Activated naive CD4-positive, alpha-beta T cell (primary cell): Measurements from ENCODE around the gene TREML1.
"Not testable (repeated sequence)": the region's sequence is repeated elsewhere in the genome, so short reads cannot be mapped to it uniquely, and the experiment has no call there.

Source experiments
- DNase-seq, 4 experiments: peaks; one replicate each; lab custom pipeline; 2025; lab: John Stamatoyannopoulos, UW

TREML1 gene, protein sequence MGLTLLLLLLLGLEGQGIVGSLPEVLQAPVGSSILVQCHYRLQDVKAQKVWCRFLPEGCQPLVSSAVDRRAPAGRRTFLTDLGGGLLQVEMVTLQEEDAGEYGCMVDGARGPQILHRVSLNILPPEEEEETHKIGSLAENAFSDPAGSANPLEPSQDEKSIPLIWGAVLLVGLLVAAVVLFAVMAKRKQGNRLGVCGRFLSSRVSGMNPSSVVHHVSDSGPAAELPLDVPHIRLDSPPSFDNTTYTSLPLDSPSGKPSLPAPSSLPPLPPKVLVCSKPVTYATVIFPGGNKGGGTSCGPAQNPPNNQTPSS

DNA sequence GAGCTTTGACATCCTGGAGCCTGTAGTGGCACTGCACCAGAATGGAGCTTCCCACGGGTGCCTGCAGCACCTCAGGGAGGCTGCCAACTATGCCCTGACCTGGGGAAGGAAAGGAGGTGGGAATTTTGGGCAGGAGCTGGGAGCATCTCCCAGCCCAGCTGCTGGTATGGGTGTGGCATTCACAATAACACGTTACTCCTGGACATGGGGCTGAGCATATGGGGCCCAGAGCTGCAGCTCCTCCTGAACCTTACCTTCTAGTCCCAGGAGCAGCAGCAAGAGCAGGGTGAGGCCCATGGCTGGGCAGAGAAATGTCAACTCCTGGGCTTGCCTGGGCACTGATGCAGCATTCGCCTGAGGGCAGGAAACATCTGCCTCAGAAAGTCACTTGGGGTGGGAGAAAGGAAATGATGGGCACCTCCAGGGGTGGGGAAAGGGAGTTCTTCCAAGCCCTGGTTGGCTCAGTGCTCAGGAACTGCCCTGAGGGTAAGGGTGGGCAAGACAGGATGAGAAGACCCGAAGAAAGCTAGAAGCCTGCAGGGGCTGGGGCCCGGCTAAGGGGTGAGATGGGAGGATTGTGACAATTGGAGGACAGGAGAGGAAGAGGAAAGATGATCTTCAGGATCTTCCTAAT lies at the start of gene TREML1:
Gene TREML1, minus strand, starts transcription at position 356 of the 634 bp plus-strand sequence. Its CDS starts 59 bp downstream, at position 297.
- no peak for DNase-seq

DNA sequence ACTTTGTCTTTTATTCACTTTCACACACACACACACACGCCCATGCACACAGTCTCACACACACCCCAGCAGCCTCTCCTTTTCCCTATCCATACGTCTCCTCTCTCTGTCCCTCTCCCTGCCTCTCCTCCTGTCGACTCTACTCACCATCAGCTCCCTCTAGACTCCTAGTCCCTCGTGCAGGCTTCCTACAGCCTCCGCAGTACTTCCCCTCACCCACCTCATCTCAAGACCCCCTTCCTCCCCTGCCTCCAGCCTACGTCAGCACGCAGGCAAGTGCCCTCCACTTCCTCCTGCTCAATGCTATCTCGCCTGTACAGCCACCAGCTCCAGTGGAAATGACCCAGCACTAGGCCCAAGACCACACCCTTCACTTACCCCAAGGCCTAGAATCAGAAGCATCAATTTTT lies 47.6 kb upstream of the TREML1 start:
- DNase-seq, result no peak

DNA sequence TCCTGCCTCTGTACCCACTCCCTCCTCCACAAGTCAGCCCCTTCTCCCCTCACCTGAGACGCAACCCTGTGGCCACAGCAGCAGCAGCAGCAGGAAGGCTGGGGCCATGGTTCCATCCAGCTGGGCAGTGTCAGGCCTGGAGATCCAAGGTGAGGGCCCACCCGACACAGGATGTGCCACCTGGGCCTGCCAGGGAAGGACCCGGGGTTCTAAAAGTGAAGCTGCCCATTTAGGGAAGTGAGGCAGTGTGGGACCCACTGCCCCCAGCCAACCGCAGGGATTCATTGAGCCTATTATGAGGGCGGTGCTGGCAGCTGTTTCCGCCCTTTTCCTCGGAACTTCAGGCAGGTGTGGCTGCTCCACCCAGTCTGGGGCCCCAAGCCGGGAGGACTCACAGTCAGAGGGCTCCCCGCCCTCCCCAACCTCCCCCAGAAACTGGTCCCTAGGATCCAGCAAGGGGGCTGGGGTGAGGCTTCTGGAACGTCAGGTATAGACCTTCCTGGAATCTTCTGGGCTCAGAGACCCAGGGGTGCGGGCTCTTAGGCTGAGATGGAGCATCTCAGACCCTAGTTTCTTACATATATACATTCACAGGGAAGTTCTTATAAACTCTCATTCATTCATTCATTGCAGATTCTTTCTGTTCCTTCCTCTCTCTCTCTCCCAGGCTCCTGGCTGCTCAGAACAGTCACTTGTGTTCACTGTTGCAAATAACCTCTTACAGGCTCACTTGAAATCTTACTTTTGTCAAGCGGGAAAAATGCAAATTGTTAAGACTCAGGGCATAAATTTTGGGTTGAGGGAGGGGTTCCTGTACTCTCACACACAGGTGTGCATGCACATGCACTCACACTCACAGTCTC lies 47.0 kb upstream of the TREML1 start, which contains the start of gene TREML2:
Gene TREML2, minus strand, starts transcription at position 249 of the 863 bp plus-strand sequence. Its CDS starts 141 bp downstream, at position 108.
- no peak for DNase-seq

DNA sequence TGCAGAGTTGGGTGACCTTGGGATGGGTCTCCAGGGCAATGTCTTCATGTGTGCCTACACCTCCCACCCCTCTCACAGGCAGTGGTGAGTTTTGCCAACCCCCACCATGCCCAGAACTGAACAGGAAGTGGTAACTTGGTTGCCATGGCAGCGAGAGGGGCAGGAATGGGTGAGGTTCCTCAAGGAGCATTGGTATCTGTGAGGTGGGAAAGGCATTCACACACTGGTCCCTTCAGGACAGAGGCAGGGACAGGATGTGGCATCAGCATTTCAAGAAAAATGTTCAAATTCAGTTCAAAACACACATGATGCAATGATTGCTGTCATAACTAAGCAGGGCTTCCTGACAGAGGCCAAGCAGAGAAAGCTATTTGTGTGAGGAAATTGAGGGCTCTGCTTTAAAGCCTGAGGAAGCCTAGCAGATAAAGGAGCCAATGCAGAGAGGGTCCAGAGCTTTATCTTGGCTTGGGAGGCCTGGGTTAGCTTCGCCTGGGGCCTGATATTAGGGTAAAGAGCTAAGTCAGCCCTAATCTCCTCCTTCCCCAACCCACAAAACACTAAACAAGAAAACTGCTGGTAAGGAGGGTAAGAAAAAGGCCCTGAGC lies 46.3 kb upstream of the TREML1 start:
- peak in 2 of 4 experiments; percentile 31 to 32 for DNase-seq

DNA sequence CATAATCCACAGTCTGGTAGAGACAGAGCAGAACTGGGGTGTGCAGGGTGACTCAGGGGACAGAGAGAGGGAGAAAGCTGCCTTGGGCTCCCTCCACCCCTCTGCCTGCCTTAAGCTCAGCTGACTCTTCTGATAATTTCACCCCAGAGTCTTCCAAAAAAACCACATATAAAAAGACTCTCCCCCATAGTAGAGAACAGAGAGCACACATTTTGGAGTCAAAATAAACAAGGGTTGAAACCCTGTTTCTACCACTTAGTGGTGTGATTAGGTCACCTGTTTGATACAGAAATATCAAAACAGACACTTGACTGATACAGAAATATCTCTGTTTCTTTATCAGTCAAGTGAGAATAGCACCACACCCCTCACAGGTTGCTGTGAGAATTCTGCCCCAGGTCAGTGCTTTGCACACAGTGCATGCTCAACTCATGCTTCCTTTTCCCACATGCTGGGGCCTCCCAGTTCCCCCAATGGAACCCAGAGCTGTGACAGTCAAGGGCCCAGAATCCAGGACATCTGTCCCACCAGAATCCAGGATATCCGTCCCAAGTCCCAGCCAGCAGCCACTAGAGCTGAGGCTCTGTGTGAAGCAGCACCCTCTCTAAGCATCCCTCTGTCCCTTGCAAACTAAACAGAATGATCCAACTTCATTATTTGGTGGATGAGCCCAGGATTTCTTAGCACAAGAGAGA lies 45.6 kb upstream of the TREML1 start:
- DNase-seq, result no peak

DNA sequence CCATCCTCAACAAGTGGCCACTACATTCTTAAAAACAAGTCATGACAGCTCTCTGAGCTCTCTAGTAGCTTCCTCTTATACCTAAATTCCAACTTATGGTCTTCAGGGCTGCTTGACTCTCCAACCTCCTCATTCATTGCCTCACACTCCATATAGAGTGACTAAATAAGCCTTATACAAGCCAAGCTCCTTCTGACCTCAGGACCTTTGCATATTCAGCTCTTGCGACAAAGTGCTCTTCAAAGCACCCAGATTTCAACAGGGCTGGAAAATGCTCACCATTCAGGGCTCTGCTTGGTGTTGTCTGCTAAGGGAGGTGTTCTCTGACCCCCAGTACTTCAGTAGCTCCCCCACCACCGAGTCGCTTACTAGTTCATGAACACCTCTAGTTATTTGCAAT lies 43.1 kb upstream of the TREML1 start:
- no peak for DNase-seq

DNA sequence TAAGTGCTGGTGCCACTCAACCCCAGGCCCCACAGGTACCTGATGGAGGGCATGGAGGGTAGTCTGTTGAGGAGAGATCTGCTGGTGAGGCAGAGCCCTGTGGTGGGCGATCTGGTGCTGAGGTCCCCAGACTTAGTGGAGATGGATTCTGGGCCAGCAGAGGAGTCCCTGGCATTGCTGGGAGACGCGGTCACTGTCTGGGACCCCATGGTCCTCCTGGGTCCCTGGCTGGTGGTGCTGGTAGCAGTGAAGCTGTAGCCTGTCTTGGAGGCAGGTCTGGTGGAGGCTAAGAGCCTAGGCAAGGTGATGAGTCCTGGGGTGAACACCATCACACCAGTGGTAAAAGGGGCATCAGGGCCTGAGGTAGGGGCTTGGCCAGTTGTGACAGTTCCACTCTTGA lies 40.2 kb upstream of the TREML1 start:
- no peak for DNase-seq

DNA sequence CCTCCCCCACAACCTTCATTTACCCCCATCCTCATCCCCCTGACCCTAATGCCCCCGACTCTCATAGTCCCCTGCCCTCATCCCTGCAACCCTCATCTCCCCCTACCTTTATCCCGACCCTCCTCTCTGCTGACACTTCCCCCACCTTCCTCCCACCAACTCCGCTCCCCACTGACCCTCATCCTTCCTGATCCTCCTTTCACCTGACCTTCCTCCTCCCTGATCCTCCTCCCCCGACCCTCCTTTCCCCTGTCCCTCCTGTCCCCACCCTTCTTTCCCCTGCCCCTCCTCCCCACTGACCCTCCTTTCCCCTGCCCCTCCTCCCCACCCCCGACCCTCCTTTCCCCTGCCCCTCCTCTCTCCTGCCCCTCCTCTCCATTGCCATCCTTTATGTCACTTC lies 39.7 kb upstream of the TREML1 start:
- no peak for DNase-seq

DNA sequence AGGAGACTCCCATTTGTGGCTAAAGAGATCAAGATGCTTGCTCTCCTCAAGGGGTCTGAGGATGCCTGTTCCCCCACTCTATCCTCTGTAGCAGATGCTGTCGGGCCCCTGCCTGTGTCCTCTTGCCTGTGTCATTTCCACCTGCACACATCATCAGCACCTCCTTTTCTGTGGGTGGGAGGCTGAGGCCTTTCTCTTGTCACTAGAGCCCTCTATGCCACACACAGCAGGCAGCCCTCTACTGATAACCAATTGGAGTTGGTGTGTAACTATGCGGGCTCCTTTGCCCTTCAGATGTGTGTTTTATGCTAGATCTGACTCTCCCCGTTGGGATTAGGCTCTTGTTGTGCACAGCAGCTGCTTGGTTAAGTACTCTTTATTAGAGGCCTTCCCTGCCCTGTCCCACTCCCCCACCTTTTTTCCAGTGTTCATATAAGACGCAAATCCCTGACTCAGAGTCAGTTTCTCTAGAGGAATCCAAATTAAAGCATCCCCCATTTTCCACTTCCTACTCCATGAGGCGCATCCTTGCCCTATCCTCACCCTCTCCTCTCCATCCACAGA lies 39.1 kb upstream of the TREML1 start:
- DNase-seq, result no peak

DNA sequence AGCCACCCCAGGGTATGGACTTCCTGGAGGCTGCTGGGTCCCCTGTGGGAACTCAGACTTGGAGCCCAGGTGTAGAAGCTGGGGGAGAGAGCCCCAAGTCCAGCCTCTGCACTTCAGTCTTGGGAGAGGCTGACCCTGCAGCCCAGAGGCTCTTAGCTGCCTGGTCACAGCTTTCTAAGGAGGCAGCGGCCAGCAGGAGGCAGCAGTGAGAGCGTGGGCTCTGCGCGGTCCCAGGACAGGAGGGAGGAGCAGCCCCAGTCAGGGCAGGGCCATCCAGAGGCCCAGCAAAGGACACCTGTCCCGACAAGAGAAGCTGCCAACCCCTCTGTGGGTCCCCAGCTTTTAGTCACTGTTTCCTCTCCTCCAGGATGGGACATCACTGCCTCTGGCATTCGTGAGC lies 37.4 kb upstream of the TREML1 start:
- peak in 1 of 4 experiments; percentile 32 for DNase-seq

DNA sequence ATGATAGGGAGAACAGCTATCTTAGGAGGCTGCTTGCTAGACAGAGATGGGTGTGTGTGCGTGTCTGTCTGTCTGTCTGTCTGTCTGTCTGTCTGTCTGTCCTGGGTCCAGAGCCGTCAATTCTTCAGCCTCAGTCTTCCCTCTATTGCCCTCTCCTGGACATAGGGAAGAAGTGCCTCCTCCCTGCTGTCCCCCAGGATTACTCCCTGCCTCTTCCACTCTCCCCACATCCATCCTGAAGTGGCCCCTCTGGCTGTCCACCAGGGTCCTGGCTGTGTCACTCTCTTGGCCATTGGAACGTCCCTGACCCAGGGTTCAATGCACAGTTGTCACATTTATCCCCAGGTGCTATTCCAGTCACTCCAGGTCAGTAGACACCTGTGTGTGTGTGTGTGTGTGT lies 36.6 kb upstream of the TREML1 start:
- DNase-seq, result no peak

DNA sequence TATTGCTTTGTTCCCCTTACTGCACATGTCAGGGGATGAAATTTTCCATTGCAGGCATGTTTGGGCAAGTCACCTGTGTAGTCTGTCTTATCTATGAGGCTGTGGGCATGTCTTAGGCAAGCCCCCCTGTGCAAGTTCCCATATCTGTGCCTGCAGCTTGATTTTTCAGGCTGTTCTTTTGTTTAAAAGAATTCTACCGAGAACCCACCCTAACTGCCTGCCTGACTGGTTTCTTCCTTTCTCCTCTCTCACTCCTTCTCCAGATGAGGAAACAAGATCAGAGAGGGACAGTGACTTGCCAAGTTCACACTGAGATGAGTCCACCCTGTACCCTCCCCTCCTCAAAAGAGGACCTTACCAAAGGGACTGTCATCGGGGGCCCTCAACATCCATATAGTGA lies 35.8 kb upstream of the TREML1 start:
- no peak for DNase-seq

DNA sequence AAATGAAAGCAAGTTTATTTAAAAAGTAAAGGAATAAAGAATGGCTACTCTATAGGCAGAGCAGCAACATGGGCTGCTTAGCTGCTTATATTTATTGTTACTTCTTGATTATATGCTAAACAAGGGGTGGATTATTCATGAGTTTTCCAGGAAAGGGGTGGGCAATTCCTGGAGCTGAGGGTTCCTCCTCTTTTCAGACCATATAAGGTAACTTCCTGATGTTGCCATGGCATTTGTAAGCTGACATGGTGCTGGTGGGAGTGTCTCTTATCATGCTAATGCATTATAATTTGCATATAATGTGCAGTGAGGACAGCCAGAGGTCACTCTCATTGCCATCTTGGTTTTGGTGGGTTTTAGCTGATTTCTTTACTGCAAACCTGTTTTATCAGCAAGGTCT lies 34.9 kb upstream of the TREML1 start:
- not testable (repeated sequence) for DNase-seq

DNA sequence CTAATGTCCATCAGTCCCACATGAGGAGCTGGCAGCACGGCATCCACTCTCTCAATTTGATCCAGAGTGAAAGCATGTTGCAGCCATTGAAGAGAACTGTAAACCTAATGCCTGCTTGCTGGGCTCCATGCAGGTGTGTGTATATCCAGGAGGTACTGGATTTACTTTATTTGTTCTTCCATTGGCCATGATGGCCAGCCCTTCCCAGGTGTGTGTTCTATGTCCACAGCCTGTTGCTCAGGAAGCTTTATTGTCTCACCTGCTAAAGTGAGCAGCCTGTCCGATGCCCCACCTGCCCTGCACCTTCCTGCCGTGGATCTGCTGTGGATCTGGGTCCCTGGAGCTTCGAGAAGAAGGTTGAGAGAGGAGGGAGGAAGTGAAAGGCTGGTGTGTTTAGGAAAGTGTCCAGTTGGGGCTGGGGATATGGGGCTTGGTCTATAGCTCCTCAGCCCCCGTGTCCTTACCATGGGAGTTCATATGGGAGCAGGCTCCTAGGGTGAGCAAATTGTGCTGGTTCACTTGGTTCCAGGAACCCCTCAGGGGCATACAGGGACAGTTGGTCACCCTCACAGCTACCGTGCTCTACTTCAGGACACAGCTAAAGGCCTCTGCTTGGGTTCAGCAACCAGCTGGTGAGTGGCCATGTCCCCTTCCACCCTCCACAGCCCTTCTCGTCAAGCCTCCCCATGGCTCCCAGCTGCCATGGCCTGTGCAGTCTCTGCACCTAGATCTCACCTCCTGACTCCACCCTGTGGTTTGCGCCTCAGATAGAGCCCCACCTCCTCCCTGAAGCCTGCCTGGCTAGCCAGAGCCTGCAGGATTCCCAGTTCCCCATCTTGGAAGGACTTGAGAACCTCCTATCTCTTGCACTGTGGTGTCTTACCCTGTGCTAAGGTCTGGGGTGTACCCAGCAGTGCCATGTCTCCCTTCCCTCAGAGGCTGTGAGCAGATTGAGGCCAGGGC lies 34.1 kb upstream of the TREML1 start:
- no peak for DNase-seq

DNA sequence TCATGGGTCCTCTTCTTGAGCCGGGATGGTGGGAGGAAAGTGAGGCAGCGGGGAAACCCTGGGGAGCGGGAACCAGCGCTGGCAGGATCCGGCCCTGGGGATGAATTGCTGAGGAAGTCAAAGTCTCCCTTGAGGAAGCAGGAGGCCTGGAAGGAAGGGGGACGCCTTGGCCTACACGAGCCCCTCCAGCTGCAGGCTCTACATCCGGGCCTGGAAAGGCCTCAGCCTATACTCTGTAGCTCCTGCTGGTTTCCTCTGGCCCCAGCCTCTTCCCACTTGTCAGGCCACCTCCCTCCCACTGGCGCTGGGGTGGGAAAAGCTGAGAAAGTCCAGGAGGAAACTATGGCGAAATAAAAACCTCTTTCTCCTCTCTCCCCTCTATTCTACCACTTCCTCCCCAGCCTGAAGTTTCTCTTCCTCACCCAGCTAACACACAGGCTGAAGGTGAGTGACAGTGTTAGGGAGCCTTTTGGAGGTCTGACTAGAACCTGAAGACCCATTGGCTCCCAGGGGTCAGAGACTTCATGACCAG lies 31.9 kb upstream of the TREML1 start:
- DNase-seq, result no peak

DNA sequence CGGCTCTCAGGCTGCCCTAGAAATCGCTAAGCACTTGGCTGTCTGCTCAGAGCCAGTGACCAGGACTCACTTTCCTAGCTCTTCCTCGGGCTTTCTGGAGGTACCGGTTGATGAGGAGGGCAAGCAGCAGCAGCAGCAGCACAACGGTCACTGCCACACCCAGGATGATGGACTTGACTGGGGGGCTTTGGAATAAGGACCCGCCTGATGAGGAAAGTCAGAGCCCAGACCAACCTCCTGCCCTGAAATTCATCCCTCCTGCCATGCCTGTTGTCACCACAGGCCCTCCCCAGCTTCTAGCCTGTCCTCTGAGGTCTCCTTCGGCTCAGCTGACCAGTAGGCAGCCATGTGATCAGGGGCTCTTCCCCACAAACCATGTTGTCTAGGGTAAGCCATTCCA lies 30.6 kb upstream of the TREML1 start:
- no peak for DNase-seq

DNA sequence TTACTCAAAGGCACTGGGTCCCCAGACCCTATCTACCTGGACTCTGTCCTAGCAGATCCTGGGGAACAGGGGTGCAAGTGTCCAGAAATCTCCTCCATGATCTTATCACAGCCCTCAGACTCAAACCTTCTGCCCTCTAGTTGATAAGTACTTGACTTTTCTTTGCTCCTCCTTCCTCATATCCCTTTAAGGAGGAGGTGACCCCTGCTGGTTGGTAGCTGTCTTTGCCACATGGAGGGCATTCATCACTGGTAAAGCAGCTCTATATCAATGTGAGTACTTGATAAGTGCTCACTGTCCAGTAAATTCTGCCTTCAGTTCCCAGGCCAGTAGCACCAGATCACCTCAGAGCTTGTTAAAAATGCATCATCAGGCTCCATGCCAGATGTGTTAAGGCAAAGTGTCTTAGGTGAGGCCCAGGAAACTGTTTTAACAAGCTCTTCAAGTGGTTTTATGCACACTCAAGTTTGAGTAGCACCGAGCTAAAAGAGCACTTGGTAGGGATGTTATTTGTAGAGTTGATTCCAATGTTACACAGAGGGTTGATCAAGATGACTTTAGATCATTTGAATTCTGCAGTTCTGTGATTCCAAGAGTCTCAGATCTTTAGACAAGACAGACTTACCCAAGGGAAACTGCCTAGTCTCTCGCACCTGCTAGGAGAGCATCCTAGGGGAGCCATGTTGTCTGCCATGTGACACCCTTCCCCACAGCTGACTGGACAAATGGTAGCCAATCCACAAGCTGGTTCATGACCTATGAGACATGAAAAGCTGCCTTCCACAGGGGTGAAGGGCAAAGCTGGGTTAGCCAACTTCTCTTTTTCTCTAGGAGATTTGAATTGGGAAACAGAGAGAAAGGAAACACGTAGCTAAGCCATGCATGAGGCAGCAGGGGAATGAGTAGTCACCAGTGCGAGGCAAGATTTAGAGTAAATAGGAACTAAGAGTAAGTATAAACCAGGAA lies 28.2 kb upstream of the TREML1 start:
- DNase-seq, result no peak

DNA sequence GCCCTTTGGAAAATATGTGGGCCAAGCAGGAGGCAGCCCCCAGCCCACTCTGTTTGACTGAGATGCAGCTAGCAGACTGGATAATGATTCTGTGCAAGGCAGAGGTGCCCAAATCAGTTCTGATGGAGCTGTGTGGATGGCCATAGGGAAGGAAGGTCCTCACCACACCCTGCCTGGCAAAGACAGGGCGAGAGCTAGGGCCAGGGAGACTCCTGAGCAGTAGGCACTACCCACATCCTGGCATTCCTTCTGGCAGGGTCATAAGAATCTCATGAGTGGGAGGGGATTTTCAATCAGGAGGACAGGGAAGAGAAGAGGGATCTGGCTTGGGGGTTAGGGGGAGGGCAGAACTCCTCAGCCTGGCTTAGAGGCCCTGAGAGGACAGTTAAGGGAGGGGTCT lies 27.4 kb upstream of the TREML1 start:
- no peak for DNase-seq

DNA sequence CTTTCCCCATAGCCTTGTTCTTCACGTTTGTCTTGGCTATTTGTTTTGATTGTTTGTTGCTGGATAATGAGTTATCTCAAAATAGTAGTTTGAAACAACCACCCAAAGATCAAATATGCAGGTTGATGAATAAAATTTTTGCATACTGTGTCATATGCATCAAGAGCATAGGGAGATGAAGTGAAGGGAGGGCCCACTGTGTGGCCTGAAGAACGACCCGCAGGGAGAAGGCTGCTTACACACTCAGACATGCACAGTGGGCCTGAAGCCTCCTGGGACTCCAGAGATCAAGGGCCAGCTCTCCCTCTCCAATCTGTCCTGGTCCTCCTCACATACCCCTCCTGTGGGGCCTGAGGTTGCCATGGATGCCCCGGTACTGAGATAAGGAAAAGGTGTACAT lies 25.0 kb upstream of the TREML1 start:
- DNase-seq, result no peak
